ENCODE results near the gene CATSPERD. TPM values are rescaled to one million over a fixed set of nuclear protein-coding genes. Genes with fewer than 3 reads are reported as not detected.

The CATSPERD gene
- total and polyA plus RNA-seq, 9 of the 15 experiments (the other 6 are each of a cell fraction or from before 2014, with no cell fraction given): not detected

DNA sequence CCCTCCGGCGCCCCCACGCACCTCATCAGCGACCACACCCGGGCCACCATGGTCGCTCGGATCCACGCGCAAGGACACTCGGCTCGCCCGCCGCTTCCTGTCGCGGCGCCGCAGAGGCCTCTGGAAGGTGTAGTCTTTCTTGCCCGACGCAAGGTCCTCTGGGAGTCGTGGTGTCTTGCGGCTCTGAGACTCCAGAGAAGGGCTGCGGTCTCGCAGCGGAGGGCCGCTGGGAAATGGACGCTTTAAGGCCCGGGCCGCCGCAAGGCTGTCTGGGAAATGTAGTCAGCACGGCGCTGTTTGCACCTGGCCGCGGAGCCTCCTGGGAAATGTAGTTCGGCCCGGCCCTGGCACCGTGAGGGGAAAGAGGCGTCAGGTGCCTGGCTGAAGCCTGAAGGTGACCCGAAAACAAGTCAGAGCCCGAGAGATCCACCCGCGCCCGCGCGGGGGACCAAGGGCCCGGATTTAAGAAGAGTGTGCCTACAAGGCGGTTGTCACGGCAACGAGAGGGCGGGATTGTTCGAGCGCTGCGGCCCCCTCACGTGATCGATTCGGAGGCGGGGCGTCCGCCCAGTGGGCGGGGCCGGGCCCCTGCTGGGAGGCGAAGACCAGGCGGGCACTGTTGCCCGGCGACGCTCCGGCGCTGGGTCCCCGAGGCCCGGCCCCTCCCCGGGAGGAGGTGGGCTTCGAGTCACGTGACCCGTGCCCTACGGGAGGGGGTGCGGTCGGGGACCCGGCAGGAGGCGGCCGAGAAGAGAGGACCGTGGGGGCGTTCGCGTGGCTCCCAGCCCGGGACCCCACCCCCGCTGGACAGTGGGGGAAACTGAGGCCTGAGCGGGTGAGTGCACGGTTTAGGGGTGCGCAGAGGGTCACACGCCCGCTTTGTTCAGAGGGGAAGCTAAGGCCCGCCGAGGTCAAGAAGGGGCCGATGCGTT lies 39.7 kb upstream of the CATSPERD start, which contains the start of the genes HSD11B1L and MICOS13 (continued):
- TF ChIP-seq AFF1 (IDR thresholded peaks at IDR 0.05; ENCODE audit: low read depth in 1 of 2, partially characterized antibody in 2 of 2): peak in 1 of 2 experiments; percentile 99
- TF ChIP-seq RBM15 (IDR thresholded peaks at IDR 0.05; ENCODE audit: insufficient read depth, low read length): no peak
- TF ChIP-seq ZNF57 (CRISPR knock-in tag; IDR thresholded peaks at IDR 0.05): no peak
- no peak for TF ChIP-seq ZNF696 (CRISPR knock-in tag; conservative IDR thresholded peaks at IDR 0.05)
- TF ChIP-seq, protein P1, sequence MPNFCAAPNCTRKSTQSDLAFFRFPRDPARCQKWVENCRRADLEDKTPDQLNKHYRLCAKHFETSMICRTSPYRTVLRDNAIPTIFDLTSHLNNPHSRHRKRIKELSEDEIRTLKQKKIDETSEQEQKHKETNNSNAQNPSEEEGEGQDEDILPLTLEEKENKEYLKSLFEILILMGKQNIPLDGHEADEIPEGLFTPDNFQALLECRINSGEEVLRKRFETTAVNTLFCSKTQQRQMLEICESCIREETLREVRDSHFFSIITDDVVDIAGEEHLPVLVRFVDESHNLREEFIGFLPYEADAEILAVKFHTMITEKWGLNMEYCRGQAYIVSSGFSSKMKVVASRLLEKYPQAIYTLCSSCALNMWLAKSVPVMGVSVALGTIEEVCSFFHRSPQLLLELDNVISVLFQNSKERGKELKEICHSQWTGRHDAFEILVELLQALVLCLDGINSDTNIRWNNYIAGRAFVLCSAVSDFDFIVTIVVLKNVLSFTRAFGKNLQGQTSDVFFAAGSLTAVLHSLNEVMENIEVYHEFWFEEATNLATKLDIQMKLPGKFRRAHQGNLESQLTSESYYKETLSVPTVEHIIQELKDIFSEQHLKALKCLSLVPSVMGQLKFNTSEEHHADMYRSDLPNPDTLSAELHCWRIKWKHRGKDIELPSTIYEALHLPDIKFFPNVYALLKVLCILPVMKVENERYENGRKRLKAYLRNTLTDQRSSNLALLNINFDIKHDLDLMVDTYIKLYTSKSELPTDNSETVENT (CRISPR knock-in tag; IDR thresholded peaks at IDR 0.05): no peak
- no peak for TF ChIP-seq PURB (CRISPR knock-in tag; IDR thresholded peaks at IDR 0.05; ENCODE audit: low read depth)
- TF ChIP-seq REST (IDR thresholded peaks at IDR 0.05; ENCODE audit: borderline replicate concordance): peak; percentile 89
- TF ChIP-seq REST (CRISPR knock-in tag; IDR thresholded peaks at IDR 0.05; ENCODE audit: low read depth): peak; percentile 68; the same call in 1 of the 2 replicates
- peak; percentile 40; the same call in 1 of the 2 replicates for TF ChIP-seq PHF8 (IDR thresholded peaks at IDR 0.05; ENCODE audit: borderline replicate concordance, low read length)
- TF ChIP-seq TRIM24 (IDR thresholded peaks at IDR 0.05): no peak
- TF ChIP-seq PTTG1 (tag; IDR thresholded peaks at IDR 0.05; ENCODE audit: low read depth): no peak
- TF ChIP-seq ZBTB1 (CRISPR knock-in tag; IDR thresholded peaks at IDR 0.05; ENCODE audit: borderline replicate concordance, low read depth): no peak

Measured in K562 (cell line).